CD14-positive monocyte (primary cell): ENCODE data around the gene BORCS5. TPM values are rescaled to one million over a fixed set of nuclear protein-coding genes. Genes with fewer than 3 reads are reported as not detected.

Experiments
- DNase-seq, 3 donors: peaks; one replicate each; pipeline ENCODE4 v3.0.0-alpha.2; 2011 to 2022
- H2AFZ ChIP-seq: 2 replicates; pipeline ENCODE4 v1.6.0; 2012; ENCODE audit warnings: mild to moderate bottlenecking, low read depth, low read length, inconsistent platforms; ENCODE audit not compliant: insufficient read depth, poor library complexity, severe bottlenecking
- H3K27ac ChIP-seq, 2 donors: 1 replicate in 1 of 2; 2 replicates in 1 of 2; pipeline ENCODE4 v1.5.1; 2012 to 2013; ENCODE audit warnings: low read length in 2 of 2, control low read depth in 1 of 2, inconsistent platforms in 1 of 2, low read depth in 1 of 2, mild to moderate bottlenecking in 1 of 2
- H3K27me3 ChIP-seq, 2 donors: one replicate each; pipeline versions ENCODE4 v1.6.0 to v1.6.1; 2011 to 2013; ENCODE audit warnings: low read length in 2 of 2; ENCODE audit not compliant: control insufficient read depth in 2 of 2, insufficient read depth in 2 of 2
- H3K36me3 ChIP-seq, 2 donors: replicated peaks in 1 of 2; 1 replicate in 1 of 2; 2 replicates in 1 of 2; pipeline versions ENCODE4 v1.5.1 to v1.6.1; 2012 to 2013; ENCODE audit warnings: low read length in 2 of 2, control low read depth in 1 of 2, inconsistent platforms in 1 of 2, mild to moderate bottlenecking in 1 of 2; ENCODE audit not compliant: insufficient read depth in 2 of 2, control insufficient read depth in 1 of 2
- H3K4me1 ChIP-seq, 2 donors: 1 replicate in 1 of 2; 2 replicates in 1 of 2; pipeline versions ENCODE4 v1.5.1 to v1.6.1; 2012 to 2013; ENCODE audit warnings: low read length in 2 of 2, control low read depth in 1 of 2, inconsistent platforms in 1 of 2, mild to moderate bottlenecking in 1 of 2, moderate library complexity in 1 of 2; ENCODE audit not compliant: insufficient read depth in 2 of 2, control insufficient read depth in 1 of 2
- H3K4me2 ChIP-seq: replicated peaks from 2 replicates; pipeline ENCODE3; 2012; ENCODE audit warnings: low read length, moderate library complexity, mild to moderate bottlenecking; ENCODE audit not compliant: poor library complexity, severe bottlenecking; ENCODE audit errors: extremely low read depth
- H3K4me3 ChIP-seq, 3 experiments: fragments of 200-600 bp in 1 of 3; sonication (generic) in 1 of 3; replicated peaks in 1 of 3; 1 replicate in 2 of 3; 2 replicates in 1 of 3; pipeline ENCODE4 v1.5.1; 2011 to 2013; ENCODE audit warnings: low read length in 3 of 3, mild to moderate bottlenecking in 3 of 3, control low read depth in 2 of 3, low read depth in 2 of 3, inconsistent platforms in 1 of 3, moderate library complexity in 1 of 3
- H3K79me2 ChIP-seq: 2 replicates; pipeline ENCODE4 v1.6.0; 2012; ENCODE audit warnings: mild to moderate bottlenecking, control low read depth, inconsistent platforms, low read length, moderate library complexity; ENCODE audit not compliant: insufficient read depth
- H3K9ac ChIP-seq: 2 replicates; pipeline ENCODE4 v1.6.0; 2017; ENCODE audit warnings: low read length, mild to moderate bottlenecking; ENCODE audit not compliant: insufficient read depth, poor library complexity, severe bottlenecking
- H3K9me3 ChIP-seq, 2 donors: replicated peaks in 1 of 2; 1 replicate in 1 of 2; 2 replicates in 1 of 2; pipeline versions ENCODE4 v1.5.1 to v1.6.1; 2012 to 2013; ENCODE audit warnings: low read length in 2 of 2, control low read depth in 1 of 2; ENCODE audit not compliant: control insufficient read depth in 1 of 2, insufficient read depth in 1 of 2
- H4K20me1 ChIP-seq: 2 replicates; pipeline ENCODE4 v1.6.0; 2012; ENCODE audit warnings: mild to moderate bottlenecking, low read length, control low read depth, moderate library complexity; ENCODE audit not compliant: insufficient read depth
- H3K27ac Mint-ChIP-seq, 7 donors: one replicate each; pipeline ENCODE4 v1.8.0; 2020; ENCODE audit warnings: mild to moderate bottlenecking in 7 of 7, mixed read lengths in 7 of 7, moderate library complexity in 6 of 7, inconsistent platforms in 2 of 7
- H3K27me3 Mint-ChIP-seq, 3 donors: one replicate each; pipeline ENCODE4 v1.8.0; 2021 to 2022; ENCODE audit warnings: low read depth in 3 of 3, mild to moderate bottlenecking in 3 of 3, mixed read lengths in 3 of 3, moderate library complexity in 3 of 3, inconsistent platforms in 1 of 3
- H3K36me3 Mint-ChIP-seq, 2 donors: one replicate each; pipeline ENCODE4 v1.8.0; 2020; ENCODE audit warnings: mixed read lengths in 2 of 2, inconsistent platforms in 1 of 2, mild to moderate bottlenecking in 1 of 2
- H3K4me1 Mint-ChIP-seq: one replicate; pipeline ENCODE4 v1.8.0; 2020; ENCODE audit warnings: mild to moderate bottlenecking, mixed read lengths
- H3K4me3 Mint-ChIP-seq, 2 donors: one replicate each; pipeline ENCODE4 v1.8.0; 2020; ENCODE audit warnings: mild to moderate bottlenecking in 2 of 2, mixed read lengths in 2 of 2, moderate library complexity in 1 of 2
- H3K9me3 Mint-ChIP-seq, 7 donors: one replicate each; pipeline ENCODE4 v1.8.0; 2020 to 2022; ENCODE audit warnings: mixed read lengths in 7 of 7, mild to moderate bottlenecking in 6 of 7, moderate library complexity in 6 of 7, inconsistent platforms in 2 of 7
- CTCF ChIP-seq: fragments of 200-600 bp; IDR thresholded peaks from one replicate; pipeline ENCODE4 v1.8.0; 2022; ENCODE audit warnings: antibody characterized with exemption, mild to moderate bottlenecking
- WGBS: methylation state at CpG from one replicate; pipeline ENCODE4 v1.1.5; 2013; ENCODE audit warnings: missing lambda C conversion rate; ENCODE audit not compliant: insufficient coverage; 5-methylcytosine and 5-hydroxymethylcytosine counted together
- intact Hi-C, 2 donors: fragments of 100-400 bp; cut with micrococcal nuclease; formaldehyde crosslinking; loops; one replicate each; pipeline versions ENCODE4 v1.15.0 to v1.15.1; 2023
- polyA plus RNA-seq, 3 donors: library from polyadenylated mRNA; depleted of rRNA in 1 of 3; unstranded in 2 of 3; stranded (reverse) in 1 of 3; fragments of 300-500 nt in 2 of 3; fragments of >200 nt in 1 of 3; fragmentation: Illumina TruSeq in 2 of 3; gene quantifications; 1 replicate in 2 of 3; 2 replicates in 1 of 3; pipeline ENCODE4 v1.2.3, GENCODE V29; 2012 to 2021

BORCS5 gene
- polyA plus RNA-seq, 3 donors, result 8.5 to 15.1 (median 9.6) TPM

- peak overlapping the region in 2 of 7 donors; percentile 39 to 51 for H3K27ac Mint-ChIP-seq
- H3K27ac ChIP-seq, result no peak overlapping the region
- no peak overlapping the region for H3K4me2 ChIP-seq
- DNase-seq, result no peak
- peaks cover 6% of the 10 kb centered on the region for H3K4me1 Mint-ChIP-seq
- no peaks in the 10 kb centered on the region for H3K79me2 ChIP-seq
- no peak overlapping the region for H2AFZ ChIP-seq
- H3K4me3 ChIP-seq, result no peak overlapping the region
- no peak overlapping the region for H3K9ac ChIP-seq
- H3K4me1 ChIP-seq, result peaks cover 2 to 4% of the 10 kb centered on the region in 2 donors
- peaks cover 3 to 8% of the 10 kb centered on the region in 2 donors for H3K36me3 Mint-ChIP-seq
- no peaks in the 10 kb centered on the region for H4K20me1 ChIP-seq
- H3K27me3 Mint-ChIP-seq, result no peaks in the 10 kb centered on the region
- H3K9me3 ChIP-seq, result no peaks in the 10 kb centered on the region
- WGBS, result 100% methylated on average over 2 of the region's 6 CpGs
- no peaks in the 10 kb centered on the region for H3K9me3 Mint-ChIP-seq
- peaks cover 0 to 7% of the 10 kb centered on the region in 2 donors for H3K36me3 ChIP-seq
- intact Hi-C loops, result no loop called here
- no peaks in the 10 kb centered on the region for H3K27me3 ChIP-seq
- no peak overlapping the region for H3K4me3 Mint-ChIP-seq
- no peak for TF ChIP-seq CTCF
These were observed 125.4 kb downstream of the BORCS5 start for GRCh38 chr12:12482150-12482761.

GRCh38 chr12:12482959-12483358, 126.1 kb downstream of the BORCS5 start:
- Histone ChIP-seq H3K36me3 (peaks cover 0 to 7% of the 10 kb centered on the region in 2 donors), H3K4me2 (no peak overlapping the region)

More at GRCh38 chr12:12482959-12483358, 126.1 kb downstream of the BORCS5 start:
- peak; percentile 9 to 37 (median 32) for DNase-seq
- Mint-ChIP-seq H3K27ac (peak overlapping the region in 2 of 7 donors; percentile 4 to 7), H3K4me1 (peaks cover 6% of the 10 kb centered on the region), H3K36me3 (peaks cover 3 to 5% of the 10 kb centered on the region in 2 donors), H3K27me3 (no peaks in the 10 kb centered on the region), H3K4me3 (no peak overlapping the region), H3K9me3 (no peaks in the 10 kb centered on the region)
- H3K9me3 ChIP-seq, result no peaks in the 10 kb centered on the region
- no peaks in the 10 kb centered on the region for H4K20me1 ChIP-seq
- H2AFZ ChIP-seq, result no peak overlapping the region
- 87% methylated on average over 6 of the region's 6 CpGs for WGBS
- intact Hi-C loops, result no loop called here
- H3K9ac ChIP-seq, result no peak overlapping the region
- H3K27ac ChIP-seq, result no peak overlapping the region
- peaks cover 2 to 4% of the 10 kb centered on the region in 2 donors for H3K4me1 ChIP-seq
- H3K4me3 ChIP-seq, result no peak overlapping the region
- TF ChIP-seq CTCF, result no peak
- no peaks in the 10 kb centered on the region for H3K27me3 ChIP-seq
- H3K79me2 ChIP-seq, result no peaks in the 10 kb centered on the region
